MG63 (cell line): Measurements from ENCODE around the gene ACSL5. TPM values are rescaled to one million over a fixed set of nuclear protein-coding genes. Genes with fewer than 3 reads are reported as not detected.
"Not testable (repeated sequence)": the region's sequence is repeated elsewhere in the genome, so short reads cannot be mapped to it uniquely, and the experiment has no call there.

ENCODE experiments used
- DNase-seq: peaks from one replicate; pipeline ENCODE4 v3.0.0-alpha.2; 2020
- H3K27me3 ChIP-seq: fragments of 250-450 bp; sonication (Bioruptor Pico); 2 replicates; pipeline ENCODE4 v1.5.1; 2020; ENCODE audit warnings: mild to moderate bottlenecking, moderate library complexity
- H3K36me3 ChIP-seq: fragments of 250-450 bp; sonication (Bioruptor Pico); 2 replicates; pipeline ENCODE4 v1.5.1; 2020; ENCODE audit warnings: mild to moderate bottlenecking, moderate library complexity
- H3K4me3 ChIP-seq: fragments of 250-450 bp; sonication (Bioruptor Pico); 2 replicates; pipeline ENCODE4 v1.5.1; 2020; ENCODE audit warnings: mild to moderate bottlenecking, moderate library complexity
- H3K9me3 ChIP-seq: fragments of 250-450 bp; sonication (Bioruptor Pico); 2 replicates; pipeline ENCODE4 v1.5.1; 2020; ENCODE audit warnings: mild to moderate bottlenecking, moderate library complexity
- total RNA-seq: library from RNA; depleted of rRNA; stranded (reverse); fragments of >200 nt; shearing (Covaris generic); gene quantifications from 2 replicates; pipeline ENCODE4 v1.2.3, GENCODE V29; 2014; ENCODE audit warnings: low replicate concordance

Gene ACSL5
- total RNA-seq, 1 experiment from 2014 or later: 6.5 TPM

GRCh38 chr10:112365451-112365850, 8.5 kb upstream of the ACSL5 start:
- Histone ChIP-seq H3K27me3 (no peaks in the 10 kb centered on the region), H3K4me3 (no peak overlapping the region), H3K9me3 (no peaks in the 10 kb centered on the region), H3K36me3 (no peaks in the 10 kb centered on the region)
- DNase-seq: no peak

GRCh38 chr10:112366992-112367391, 6.9 kb upstream of the ACSL5 start:
- no peaks in the 10 kb centered on the region for H3K36me3 ChIP-seq
- no peak overlapping the region for H3K4me3 ChIP-seq
- no peak for DNase-seq
- no peaks in the 10 kb centered on the region for H3K27me3 ChIP-seq
- H3K9me3 ChIP-seq: no peaks in the 10 kb centered on the region

- H3K9me3 ChIP-seq: no peaks in the 10 kb centered on the region
- DNase-seq: no peak
- H3K4me3 ChIP-seq: no peak overlapping the region
- no peaks in the 10 kb centered on the region for H3K27me3 ChIP-seq
- H3K36me3 ChIP-seq: no peaks in the 10 kb centered on the region
These were observed 6.4 kb upstream of the ACSL5 start for GRCh38 chr10:112367516-112367915.

- Histone ChIP-seq H3K9me3 (no peaks in the 10 kb centered on the region), H3K4me3 (no peak overlapping the region), H3K27me3 (no peaks in the 10 kb centered on the region), H3K36me3 (no peaks in the 10 kb centered on the region)
- DNase-seq: no peak
These were observed 4.2 kb upstream of the ACSL5 start for GRCh38 chr10:112369495-112370423.

- H3K27me3 ChIP-seq: no peaks in the 10 kb centered on the region
- no peak for DNase-seq
- no peak overlapping the region for H3K4me3 ChIP-seq
- H3K9me3 ChIP-seq: no peaks in the 10 kb centered on the region
- H3K36me3 ChIP-seq: no peaks in the 10 kb centered on the region
These were observed 3.5 kb upstream of the ACSL5 start for GRCh38 chr10:112370424-112370819.

GRCh38 chr10:112371326-112371725, 2.6 kb upstream of the ACSL5 start:
- not testable (repeated sequence) for H3K4me3 ChIP-seq, DNase-seq, H3K27me3 ChIP-seq, H3K36me3 ChIP-seq, H3K9me3 ChIP-seq

GRCh38 chr10:112372182-112372810, 1.6 kb upstream of the ACSL5 start:
- H3K9me3 ChIP-seq, H3K27me3 ChIP-seq, DNase-seq, H3K36me3 ChIP-seq, H3K4me3 ChIP-seq: not testable (repeated sequence)

- peak; percentile 31 for DNase-seq
- no peaks in the 10 kb centered on the region for H3K27me3 ChIP-seq
- H3K36me3 ChIP-seq: no peaks in the 10 kb centered on the region
- no peaks in the 10 kb centered on the region for H3K9me3 ChIP-seq
- H3K4me3 ChIP-seq: no peak overlapping the region
These were observed 1.0 kb downstream of the ACSL5 start for GRCh38 chr10:112374724-112375541.

GRCh38 chr10:112375721-112376395, 1.9 kb downstream of the ACSL5 start:
- Histone ChIP-seq H3K27me3 (no peaks in the 10 kb centered on the region), H3K4me3 (no peak overlapping the region), H3K9me3 (no peaks in the 10 kb centered on the region), H3K36me3 (no peaks in the 10 kb centered on the region)
- peak; percentile 67 for DNase-seq

- no peaks in the 10 kb centered on the region for H3K27me3 ChIP-seq
- DNase-seq: no peak
- H3K9me3 ChIP-seq: no peaks in the 10 kb centered on the region
- no peaks in the 10 kb centered on the region for H3K36me3 ChIP-seq
- H3K4me3 ChIP-seq: no peak overlapping the region
These were observed 2.5 kb downstream of the ACSL5 start for GRCh38 chr10:112376396-112376790.

GRCh38 chr10:112377116-112377515, 3.2 kb downstream of the ACSL5 start:
- H3K27me3 ChIP-seq, H3K9me3 ChIP-seq, DNase-seq, H3K4me3 ChIP-seq, H3K36me3 ChIP-seq: not testable (repeated sequence)

- Histone ChIP-seq H3K36me3 (no peaks in the 10 kb centered on the region), H3K9me3 (no peaks in the 10 kb centered on the region), H3K4me3 (no peak overlapping the region), H3K27me3 (no peaks in the 10 kb centered on the region)
- peak; percentile 13 for DNase-seq
These were observed 5.8 kb downstream of the ACSL5 start for GRCh38 chr10:112379635-112380296.

- no peak for DNase-seq
- Histone ChIP-seq H3K27me3 (no peaks in the 10 kb centered on the region), H3K4me3 (no peak overlapping the region), H3K36me3 (no peaks in the 10 kb centered on the region), H3K9me3 (no peaks in the 10 kb centered on the region)
These were observed 8.8 kb downstream of the ACSL5 start for GRCh38 chr10:112382515-112383235.

- peak; percentile 55 for DNase-seq
These were observed 9.4 kb downstream of the ACSL5 start for GRCh38 chr10:112383325-112383724.

GRCh38 chr10:112384141-112384540, 10.2 kb downstream of the ACSL5 start:
- no peaks in the 10 kb centered on the region for H3K27me3 ChIP-seq
- DNase-seq: no peak
- no peaks in the 10 kb centered on the region for H3K9me3 ChIP-seq
- H3K36me3 ChIP-seq: no peaks in the 10 kb centered on the region
- H3K4me3 ChIP-seq: no peak overlapping the region

More at GRCh38 chr10:112383325-112383724, 9.4 kb downstream of the ACSL5 start:
- no peak overlapping the region for H3K4me3 ChIP-seq
- no peaks in the 10 kb centered on the region for H3K9me3 ChIP-seq
- H3K36me3 ChIP-seq: no peaks in the 10 kb centered on the region
- no peaks in the 10 kb centered on the region for H3K27me3 ChIP-seq

- DNase-seq: no peak
- Histone ChIP-seq H3K27me3 (no peaks in the 10 kb centered on the region), H3K36me3 (no peaks in the 10 kb centered on the region), H3K4me3 (no peak overlapping the region), H3K9me3 (no peaks in the 10 kb centered on the region)
These were observed 11.3 kb downstream of the ACSL5 start for GRCh38 chr10:112385201-112385600.
